HG03558 (cell line): ENCODE results near the gene TMEM184A.

Source experiments
- ATAC-seq: cut with Tn5 transposase; IDR thresholded peaks from one replicate; pipeline ENCODE4 v1.9.1; 2021; ENCODE audit warnings: moderate number of reproducible peaks; ENCODE audit not compliant: unreplicated experiment; ENCODE audit errors: extremely low read depth

The TMEM184A gene

DNA sequence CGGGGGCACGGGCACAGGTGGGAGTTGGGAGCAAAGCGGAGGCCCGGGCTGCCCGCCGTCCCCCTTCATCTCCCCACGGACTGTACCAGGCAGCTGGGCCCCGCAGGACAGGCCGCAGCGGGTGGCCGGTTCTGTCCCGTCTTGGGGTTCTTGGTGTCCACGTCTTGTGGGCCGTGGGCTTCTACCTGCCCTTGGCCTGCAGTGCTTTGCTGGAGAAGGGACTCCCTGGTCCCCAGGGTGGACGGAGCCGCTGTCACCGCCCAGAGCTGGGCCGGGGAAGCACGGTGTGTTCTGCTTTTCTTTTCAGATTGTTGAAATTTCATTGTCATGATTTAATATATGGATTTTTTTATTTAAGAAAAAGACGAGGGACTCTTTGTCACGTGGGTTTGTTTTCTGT is 13.7 kb downstream of the TMEM184A start:
- ATAC-seq: no peak

DNA sequence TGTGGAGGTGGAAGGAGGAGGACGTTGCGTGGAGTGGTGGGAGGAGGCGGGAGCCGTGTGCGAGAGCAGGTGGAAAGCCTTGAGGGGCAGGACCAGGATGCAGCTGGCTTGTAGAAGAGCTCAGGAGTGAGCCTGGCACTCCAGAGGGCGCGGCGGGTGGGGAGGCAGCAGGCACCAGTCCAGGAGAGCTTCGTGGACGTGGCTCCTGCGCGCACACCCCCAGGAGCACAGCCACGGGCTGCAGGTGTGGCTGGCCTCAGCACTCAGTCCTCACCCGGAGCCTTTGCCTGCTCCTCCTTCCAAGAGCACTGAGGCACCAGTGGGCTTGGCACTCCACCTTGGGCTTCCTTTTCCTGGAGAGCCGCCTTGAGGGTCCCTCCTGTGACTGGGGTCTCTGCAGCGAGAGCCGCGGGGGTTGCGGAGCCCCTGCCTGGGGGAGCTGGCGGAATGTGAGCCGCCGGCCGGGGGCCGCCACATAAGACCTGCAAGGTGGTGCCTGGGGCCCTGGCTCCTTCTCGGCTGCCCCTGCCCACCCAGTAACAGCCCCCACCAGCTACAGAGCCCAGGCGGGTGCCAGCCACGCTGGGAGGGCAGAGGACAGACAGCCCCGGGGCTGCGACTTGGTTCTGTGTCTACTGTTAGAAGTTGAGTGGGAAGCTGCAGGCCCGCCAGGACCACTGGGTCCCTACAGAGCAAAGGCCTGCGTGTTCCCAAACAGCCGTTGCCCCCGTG is 14.4 kb downstream of the TMEM184A start:
- no peak for ATAC-seq

DNA sequence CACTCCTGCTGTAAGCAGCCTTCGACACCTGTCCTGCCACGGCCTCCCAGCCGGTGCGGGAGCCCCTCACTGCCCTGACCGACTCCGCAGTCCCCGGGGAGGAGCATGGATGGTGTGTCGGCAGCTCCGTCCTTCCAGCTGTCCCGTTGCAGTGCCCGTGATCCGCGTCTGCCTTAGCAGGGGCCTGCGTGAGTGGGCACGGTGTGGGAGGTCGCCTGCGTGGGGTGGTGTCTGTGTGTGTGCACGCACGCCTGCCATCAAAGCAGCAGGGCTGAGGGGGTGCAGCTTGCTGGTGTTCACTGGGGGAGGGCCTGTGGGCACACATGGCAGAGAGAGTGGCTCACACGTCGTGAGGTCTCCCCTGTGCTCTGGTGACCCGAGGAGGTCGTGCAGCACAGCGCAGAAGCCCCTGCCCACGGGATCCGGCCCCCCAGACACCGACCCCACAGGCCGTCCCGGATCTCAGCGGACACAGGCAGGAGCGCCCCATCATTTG is 15.2 kb downstream of the TMEM184A start:
- ATAC-seq: no peak

DNA sequence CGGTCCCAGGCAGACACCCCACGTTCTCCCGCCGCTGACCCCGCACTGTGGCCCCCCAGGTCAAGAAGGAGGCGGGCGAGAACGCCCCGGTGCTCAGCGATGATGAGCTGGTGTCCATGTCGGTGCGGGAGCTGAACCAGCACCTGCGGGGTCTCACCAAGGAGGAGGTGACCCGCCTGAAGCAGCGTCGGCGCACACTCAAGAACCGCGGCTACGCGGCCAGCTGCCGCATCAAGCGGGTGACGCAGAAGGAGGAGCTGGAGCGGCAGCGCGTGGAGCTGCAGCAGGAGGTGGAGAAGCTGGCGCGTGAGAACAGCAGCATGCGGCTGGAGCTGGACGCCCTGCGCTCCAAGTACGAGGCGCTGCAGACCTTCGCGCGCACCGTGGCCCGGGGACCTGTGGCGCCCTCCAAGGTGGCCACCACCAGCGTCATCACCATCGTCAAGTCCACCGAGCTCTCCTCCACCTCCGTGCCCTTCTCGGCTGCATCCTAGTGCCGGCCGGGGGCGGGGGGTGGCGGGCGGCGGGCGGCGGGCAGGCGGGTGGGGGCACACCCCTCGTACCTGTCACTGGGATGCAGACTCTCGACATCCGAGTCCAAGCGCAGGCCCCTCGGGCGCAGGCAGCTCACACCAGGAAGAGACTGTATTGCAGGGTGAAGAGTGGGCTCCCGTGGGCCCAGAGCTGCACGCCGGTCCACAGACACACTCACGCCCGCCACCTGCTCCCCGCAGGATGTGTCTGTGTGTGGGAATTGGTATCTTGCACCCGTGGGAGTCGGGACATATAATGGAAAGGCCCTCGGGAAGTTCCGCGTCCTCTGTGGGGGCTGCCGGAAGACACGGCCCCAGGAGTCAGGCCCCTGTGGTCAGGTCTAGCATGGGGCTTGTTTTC is 15.9 kb downstream of the TMEM184A start:
- no peak for ATAC-seq

DNA sequence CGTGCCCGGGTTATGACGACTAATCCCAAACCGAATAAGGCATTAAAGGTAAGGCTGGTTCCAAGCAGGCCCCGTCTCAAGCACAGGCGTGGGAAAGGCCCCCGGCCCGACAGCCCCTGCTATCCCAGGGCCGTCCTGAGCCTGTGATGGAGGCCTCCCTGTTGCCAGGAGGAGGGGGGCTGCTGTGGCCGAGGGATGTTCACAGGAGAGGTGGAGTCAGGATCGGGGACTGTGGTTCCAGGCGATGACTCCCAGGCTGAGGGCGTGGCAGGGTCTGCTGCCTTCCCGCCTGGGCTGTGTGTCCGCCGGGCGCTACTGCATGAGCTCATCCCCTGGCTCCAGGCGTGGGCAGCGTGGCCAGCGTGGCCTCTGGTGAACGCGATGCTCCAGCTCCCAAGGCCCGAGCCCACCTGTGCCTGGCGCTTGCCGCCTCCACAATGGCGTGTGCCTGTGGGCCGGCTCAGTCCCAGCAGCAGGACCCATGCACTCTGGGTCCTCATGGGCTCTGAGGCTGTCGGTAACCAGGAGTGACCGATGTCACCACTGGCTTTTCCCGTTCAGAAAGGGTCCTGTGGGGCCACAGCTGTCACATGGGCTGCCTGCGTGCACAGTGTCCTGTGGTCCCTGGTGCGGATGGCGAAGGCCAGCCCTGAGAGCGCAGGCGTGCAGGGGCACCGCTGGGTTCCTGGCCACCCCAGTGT is 16.7 kb downstream of the TMEM184A start:
- ATAC-seq: no peak

DNA sequence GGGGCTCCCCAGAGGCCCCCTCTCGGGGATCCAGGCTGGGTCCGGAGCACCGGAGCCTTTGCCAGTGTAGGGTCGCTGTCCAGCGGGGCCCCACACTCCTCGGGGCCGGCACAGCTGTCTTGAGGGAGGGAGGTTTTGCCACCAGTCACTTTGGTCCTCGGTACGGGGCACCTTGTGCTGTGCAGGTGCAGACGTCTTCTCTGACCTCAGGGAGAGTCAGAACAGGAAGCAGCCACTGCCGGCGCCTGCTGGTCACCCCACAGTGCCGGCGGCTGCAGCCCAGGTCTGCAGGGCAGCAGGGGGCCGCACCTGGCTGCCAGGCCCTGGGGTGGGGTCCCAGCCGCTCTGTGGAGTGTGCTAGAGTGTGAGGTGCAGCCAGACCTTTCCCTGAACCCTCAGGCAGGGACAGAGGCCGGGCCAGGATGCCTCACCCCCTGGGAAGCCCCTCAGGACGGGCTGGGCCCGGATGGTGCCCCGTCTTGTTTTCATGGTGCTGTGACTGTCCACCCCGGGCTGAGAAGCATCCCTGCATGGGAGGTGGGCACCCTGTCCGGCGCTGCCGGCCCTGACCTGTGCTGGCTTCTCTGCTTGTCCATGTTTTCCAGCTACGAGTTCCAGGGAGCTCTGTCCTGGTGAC is 17.3 kb downstream of the TMEM184A start:
- ATAC-seq: no peak

DNA sequence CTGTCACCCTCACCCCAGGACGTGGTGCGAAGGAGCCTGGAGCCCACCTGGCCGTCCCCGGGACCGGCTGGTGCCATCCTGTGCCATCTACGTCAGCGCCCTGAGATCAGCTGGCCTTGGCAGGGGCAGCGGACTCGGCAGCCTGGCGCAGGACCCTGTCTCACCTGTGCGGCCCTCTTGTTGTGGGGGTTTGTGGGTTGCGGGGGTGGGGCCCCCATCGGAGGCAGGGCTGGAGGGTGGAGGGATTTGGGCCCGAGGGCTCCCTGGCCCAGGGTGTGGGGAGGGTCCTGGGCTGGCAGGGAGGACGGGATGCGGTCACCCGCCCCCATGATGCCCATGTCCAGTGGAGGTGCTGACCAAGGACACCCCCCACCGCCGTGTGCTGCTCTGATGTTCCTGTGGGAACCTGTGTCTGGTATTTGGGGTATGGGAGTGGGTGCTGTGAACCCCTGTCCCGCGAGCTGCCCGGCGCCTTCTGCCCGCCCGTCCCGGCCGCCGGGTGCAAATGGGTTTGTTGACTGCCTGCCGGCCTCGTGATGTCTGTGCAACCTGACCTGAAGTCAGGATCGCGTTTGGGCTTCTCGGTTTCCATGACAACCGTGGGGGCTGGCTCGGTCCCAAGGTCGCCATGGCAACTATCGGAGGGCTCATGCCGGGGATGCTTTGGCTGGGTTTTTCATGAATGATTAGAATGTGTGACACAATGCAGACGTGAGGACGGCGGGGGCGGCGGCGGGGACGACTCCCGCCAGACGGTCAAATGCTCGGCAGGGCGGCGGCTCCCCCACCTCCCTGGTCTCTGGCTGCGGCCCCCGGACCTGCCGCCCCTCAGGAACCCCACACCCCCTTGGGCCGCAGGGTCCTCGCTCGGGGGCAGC is 18.2 kb downstream of the TMEM184A start:
- no peak for ATAC-seq

DNA sequence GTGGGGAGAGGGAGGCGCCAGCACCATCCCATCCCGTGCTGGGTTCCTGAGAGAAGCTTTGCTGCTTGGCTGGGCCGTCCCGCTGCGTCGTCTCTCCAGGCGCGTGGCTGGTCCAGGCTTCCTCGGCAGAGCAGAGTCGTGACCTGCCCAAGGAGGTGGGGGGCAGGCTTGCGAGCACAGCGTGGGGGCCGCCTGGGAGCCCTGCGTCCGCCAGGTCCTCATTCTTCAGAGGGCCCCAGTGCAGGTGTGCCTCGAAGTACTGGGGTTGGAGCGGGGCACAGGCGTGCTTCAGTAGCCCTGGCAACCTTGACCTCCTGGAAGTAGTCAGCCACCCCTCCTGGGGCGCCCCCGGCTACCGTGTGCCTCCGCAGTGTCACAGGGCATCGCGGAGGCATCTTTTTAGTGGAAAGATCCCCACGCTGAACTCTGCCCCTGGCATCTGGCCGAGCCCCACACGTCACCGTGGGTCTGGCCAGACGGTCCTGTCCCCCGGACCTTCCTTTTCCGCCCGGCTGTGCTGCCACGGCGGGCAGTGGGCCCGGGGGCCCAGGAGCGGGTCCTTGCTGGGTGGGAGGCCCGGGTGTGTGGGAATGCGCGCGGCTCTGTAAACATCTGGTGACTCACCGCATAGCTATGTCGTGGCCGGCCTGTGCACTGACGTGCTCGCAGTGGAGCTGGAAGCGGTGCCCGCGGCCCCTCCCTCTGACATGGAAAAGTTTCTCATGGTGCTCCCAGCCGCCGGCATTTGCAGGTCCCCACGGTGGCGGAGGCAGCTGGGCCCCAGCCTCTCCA is 19.1 kb downstream of the TMEM184A start:
- no peak for ATAC-seq

DNA sequence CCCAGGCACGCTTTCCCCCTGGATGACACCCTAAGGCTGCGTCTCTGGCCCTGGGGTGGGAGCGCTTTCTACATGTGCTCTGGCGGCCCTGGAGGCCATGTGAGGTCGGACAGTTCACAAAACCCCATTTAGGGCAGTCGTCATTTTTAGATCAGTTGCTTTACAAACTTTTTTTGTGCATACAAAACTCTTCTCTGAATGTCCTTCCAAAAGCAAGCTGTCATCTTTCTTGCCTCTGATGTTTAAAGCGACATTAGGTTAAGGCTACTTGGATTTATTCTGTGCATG is 19.6 kb downstream of the TMEM184A start:
- no peak for ATAC-seq

DNA sequence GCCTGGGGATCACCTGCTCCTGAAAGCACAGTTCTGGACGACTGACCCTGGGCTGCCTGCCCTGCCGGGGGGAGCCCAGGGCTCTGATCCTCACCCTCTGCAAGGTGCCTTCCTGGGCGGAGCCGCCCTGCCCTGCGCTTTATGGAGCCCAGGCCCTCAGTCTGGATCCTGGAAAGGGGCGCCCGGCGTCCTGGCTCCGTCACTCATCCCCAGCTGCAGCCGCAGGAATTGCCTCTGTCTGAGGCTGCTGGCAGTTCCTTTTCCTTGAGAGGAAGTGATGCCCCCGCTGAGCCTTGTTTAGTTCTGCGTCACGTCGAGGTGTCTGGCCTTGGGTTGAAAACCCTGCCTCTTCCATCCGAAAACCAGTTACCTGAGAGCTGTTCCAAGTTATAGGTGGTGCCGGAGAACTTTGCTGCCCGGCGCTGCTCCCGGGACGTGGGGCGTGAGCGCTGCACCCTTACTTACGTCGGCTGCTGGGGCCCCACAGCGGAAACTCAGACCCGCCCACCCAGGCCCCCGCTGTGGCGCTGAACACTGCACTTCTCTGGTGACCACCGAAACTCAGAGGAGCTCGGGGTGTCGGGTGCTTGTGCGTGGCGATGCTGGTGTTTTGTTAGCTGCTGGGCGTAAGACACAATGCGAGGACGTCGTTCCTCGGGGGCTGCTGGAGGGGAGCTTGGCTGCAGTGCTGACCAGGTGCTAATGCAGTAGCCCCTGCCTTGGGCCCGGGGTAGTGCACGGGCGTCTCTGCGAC is 20.1 kb downstream of the TMEM184A start:
- ATAC-seq: no peak

DNA sequence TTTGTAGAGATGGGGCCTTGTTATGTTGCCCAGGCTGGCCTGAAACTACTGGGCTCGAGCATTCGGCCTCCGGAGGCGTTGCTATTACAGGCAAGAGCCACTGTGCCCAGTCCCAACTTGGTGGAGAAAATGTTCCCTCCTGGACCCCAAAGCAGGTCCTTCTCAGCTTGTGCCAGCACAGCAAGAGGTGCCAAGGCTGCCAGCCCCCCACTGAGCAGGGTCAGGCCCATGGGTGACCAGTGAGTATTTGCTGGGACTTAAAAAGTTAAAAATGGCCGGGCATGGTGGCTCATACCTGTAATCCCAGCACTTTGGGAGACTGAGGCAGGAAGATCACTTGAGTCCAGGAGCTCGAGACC is 20.9 kb downstream of the TMEM184A start:
- ATAC-seq: no peak

DNA sequence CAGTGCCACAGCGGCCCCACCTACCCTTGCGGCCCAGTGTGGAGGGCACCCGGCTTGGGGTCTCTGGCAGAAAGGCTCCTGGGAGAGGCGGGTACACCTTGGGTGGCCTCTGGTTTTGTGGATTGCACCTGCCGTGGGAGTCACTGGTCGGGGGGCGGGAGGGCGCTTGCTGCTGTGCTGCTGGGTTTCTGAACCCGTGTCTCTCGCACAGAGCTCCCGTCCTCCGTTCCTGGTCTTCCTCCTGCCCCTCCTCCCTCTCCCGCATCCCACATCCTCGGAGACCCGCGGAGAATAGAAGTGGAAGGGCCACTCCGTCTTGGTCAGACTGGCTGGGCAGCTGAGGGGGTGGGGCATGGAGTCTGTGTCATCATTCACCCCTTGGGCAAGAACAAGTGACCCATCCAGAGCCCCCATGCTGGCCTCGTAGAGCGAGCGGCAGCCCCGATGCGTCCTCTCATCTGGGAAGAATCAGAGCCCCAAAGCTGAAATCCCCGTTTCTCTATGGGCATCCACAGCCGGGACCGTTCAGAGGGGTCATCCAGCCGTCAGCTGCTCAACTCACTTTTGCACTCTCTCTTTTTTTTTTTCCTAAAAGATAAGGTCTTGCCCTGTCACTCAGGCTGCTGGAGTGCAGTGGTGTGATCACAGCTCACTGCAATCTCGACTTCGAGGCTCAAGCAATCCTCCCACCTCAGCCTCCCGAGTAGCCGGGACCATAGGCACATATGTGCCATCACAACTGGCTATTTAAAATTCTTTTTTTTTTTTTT is 21.5 kb downstream of the TMEM184A start:
- no peak for ATAC-seq

DNA sequence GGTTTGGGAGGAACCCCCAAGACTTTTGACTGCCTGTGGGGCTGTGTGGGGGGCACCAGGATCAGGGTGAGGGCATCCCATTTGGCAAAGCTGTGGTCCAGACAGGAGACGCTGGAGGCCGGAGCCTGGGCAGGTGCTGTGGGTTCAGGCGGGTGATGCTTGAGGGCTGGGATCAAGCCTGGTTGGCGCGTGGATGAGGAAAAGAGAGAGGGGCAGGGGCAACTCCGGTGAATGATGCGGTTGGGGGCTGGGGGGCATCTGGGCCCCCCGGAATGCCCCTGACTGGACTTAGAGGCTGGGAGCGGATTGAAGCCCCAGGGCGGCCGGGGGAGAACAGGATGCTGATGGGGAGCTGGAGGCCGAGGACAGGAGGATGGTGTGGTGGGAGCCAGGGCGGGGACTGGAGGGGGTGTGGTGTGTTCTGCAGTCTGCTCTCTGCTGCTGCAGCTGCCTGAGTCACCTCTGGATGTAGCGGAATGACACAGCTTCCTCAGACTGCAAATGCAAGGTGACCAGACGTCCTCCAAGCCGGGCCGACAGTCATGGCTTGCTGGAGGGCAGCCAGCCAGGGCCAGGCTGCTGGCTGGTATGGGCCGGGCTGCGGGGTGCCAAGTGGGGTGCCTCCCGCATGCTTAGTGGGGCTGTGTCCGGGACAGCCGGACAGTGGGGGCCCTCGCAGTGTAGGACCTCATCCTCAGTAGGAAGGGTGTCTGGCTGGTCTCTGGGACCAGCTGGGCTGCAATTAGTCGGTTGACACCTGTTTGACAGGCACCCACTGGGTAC is 22.3 kb downstream of the TMEM184A start:
- no peak for ATAC-seq

DNA sequence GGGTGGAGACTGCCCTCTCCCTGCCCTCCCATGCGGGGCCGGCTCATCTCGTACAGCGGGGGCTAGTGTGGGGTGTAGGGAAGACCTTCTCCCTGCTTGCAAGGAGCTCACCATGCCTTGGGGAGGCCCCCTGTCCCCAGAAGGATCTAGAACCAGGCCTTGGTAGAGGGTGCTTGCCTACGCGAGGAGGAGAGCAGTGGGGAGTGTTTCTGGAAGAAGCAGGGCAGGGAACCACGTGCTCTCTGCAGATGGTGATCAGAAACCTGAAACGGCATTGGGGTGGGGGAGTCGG is 22.8 kb downstream of the TMEM184A start:
- ATAC-seq: no peak

DNA sequence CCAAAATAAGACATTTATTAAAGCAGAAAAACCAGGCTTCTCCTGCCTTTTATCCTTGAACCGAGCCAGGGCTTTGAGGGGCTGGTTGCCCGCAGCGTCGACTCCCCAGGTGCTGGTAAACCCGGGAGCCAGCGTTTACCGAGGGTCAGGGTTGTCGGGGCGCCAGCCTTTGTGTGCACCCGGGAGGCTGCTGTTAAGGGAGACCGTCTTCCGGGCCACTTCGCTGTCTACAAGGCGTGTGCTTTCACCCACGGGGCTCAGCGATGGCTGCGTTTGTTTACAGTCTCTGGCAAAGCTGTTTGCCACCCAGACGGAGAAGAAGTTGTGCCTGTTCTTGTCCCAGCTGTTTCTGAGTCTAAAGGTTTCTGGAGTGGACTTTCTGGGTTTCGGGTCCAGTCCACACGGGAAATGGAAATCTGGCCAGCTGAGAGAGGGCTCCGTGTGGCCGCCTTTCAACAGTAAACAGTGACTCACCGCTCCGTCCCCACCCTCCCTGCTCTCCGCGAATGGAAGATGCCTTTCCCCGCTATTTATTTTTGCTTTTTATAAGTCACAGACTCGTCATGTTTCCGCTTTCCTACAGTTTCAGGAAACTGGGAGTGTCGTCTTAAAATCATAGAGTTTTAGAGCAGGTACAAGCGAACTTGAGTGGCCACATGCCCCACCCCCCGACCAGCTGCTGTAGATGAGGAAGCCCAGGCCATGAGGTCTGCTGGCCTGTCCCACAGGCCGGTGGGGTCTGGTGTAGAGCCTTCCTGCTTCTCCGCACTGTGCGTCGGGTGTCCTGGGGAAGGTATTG is 23.4 kb downstream of the TMEM184A start:
- no peak for ATAC-seq

DNA sequence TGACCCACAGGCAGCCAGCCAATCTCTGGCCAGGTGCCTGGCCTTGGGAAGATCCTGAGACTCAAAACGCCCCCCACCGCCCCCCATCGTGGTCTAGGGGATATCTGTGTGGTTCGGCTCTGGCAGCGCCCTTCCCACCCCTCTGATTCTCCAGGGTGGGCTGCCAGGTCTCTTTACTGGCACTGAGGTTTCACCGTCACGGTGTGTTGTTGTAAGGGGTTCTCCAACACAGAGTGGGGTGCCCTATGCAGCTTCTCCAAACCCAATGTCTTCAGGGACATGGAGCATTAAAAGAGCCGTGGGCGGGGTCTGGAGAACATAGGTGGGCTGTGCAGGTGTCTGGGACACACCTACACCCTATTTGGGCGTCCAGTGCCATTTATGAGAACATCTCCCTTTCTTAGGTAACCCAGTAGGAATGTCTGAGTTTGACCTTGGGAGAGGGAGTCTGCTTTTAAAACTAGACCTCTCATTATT is 24.0 kb downstream of the TMEM184A start:
- no peak for ATAC-seq
